HG03196 (cell line): ENCODE data around the gene ACOT2.
"Not testable (repeated sequence)": the region's sequence is repeated elsewhere in the genome, so short reads cannot be mapped to it uniquely, and the experiment has no call there.

Experiments used
- ATAC-seq: cut with Tn5 transposase; IDR thresholded peaks from one replicate; pipeline ENCODE4 v1.9.1; 2021; ENCODE audit not compliant: unreplicated experiment

ACOT2 gene, protein sequence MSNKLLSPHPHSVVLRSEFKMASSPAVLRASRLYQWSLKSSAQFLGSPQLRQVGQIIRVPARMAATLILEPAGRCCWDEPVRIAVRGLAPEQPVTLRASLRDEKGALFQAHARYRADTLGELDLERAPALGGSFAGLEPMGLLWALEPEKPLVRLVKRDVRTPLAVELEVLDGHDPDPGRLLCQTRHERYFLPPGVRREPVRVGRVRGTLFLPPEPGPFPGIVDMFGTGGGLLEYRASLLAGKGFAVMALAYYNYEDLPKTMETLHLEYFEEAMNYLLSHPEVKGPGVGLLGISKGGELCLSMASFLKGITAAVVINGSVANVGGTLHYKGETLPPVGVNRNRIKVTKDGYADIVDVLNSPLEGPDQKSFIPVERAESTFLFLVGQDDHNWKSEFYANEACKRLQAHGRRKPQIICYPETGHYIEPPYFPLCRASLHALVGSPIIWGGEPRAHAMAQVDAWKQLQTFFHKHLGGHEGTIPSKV

DNA sequence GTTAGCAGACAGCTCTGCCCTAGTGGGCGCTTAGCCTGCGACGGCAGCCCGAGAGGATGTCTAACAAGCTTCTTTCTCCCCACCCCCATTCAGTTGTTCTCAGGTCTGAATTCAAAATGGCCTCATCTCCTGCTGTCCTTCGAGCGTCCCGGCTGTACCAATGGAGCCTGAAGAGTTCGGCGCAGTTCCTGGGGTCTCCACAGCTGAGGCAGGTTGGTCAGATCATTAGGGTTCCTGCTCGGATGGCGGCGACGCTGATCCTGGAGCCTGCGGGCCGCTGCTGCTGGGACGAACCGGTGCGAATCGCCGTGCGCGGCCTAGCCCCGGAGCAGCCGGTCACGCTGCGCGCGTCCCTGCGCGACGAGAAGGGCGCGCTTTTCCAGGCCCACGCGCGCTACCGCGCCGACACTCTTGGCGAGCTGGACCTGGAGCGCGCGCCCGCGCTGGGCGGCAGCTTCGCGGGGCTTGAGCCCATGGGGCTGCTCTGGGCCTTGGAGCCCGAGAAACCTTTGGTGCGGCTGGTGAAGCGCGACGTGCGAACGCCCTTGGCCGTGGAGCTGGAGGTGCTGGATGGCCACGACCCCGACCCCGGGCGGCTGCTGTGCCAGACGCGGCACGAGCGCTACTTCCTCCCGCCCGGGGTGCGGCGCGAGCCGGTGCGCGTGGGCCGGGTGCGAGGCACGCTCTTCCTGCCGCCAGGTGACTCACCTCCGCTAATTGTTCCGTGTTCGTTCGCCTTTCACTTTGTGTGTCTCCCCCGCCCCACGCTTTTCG, at the start of gene ACOT2:
Gene ACOT2 (plus strand): TSS at position 29 of the 774 bp plus-strand sequence. CDS start 28 bp downstream, at position 57.
- ATAC-seq, result peak; percentile 78

DNA sequence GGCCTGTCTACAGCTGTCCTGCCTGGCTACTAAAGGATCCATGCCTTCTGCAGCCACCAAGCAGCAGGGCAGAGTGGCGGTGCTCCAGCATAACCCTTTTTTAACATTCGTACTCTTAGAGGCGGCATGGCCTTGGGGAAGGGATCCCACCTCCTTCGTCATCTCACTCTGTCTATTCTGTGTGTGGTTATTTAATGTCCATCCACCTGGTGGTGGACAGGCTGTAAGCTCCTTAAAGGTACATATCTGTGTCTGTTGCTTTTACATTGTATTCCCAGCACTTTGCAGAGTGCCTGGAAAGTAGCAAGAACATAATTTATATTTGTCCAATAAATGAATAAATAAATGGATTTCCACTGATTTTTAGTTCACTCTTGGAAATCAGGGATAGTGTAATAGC, 47.8 kb upstream of the ACOT2 start:
- ATAC-seq, result no peak

DNA sequence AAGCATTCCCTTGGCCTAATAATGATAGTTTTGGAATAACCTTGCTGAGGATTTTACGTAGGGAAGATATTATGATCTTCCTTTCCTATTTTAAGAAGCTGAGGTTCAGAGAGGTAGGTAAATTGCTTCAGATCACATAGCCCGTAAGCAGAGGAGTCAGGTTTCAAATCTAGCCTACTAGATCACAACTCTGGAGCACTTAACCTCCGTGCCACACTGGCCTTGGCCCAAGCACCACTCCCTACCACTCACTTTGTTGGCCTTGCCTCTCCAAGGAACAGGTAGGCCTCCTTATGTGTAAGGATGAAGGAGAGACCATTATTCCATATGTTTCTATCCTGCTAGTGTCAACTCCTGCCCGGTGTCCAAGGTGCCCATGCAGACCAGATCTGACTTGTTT, 44.5 kb upstream of the ACOT2 start:
- ATAC-seq, result no peak

DNA sequence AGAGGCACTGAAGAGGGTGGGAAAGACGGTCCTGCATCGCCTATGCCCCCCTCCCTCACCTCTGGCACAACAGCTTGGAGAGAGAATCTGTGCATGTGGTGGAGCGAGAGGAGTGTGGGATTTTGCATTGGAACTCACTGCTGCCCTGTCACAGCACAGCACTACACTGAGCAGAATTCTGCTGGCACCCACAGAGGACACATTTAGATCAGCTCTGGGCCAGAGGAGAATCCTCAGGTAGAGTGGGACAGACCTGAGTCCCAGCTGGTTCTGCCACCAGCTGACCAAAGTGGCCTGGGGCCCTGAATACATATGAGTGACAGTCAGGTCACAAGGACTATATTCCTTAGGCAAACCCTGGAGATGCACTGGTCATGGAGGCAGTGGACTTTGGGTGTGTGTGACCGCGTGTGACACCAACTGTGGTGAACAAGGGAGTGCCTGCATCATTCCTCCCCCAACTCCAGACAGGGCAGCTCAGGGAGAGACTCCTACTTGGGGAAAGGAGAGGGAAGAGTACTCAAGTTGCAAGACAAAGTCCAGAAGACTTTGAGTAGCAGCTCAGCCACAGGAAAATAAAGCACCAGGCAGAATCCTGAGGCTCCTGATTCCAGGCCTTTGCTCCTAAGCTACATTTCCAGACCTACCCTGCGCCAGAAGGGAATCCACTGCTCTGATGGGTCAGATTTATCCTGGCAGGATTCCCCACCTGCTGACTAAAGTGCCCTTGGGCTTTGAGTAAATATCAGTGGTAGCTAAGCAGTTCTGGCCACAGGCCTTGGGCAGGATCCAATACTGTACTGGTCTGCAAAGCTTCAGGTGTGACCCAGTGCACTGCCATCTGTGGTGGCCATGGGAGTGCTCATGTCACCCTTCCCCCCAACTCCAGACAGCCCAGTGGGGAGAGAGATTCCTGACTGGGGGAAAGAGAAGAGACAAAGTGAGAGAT, 42.7 kb upstream of the ACOT2 start:
- ATAC-seq, result no peak

DNA sequence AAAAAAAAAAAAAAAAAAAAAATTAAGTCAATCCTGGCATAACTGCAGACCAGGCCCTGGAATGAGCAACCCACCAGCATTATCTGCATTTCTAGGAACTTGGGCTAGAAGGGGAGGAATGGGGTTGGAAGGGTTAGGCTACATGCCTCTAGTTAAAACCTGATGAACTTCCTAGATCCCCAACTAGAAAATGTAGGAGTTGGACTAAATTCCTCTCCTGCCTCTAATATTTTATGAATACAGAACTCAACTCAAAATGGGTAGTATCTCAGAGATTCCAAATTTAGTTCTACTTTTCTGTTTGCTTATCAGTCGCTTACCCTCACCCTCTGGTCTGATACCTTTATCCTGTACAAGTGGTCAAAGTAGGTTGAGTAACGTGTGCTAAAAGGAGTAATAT, 39.7 kb upstream of the ACOT2 start:
- ATAC-seq, result not testable (repeated sequence)

DNA sequence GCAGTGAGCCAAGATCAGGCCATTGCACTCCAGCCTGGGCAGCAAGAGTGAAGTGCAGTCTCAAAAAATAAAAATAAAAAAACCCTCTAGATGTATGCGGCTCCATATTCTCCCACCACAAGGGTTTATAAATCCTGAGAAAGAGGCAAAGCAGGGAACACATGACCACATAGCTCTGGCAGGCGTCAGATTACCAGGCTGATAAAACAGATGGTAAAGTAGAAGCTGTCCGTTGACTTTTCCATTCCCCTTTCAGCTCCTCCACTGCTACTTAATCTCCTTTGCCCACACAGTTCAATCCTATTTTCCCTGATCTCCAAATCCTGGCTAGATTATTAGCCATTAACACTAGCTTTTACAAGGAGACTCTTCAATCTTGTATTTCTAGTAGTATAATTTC, 37.0 kb upstream of the ACOT2 start:
- ATAC-seq, result not testable (repeated sequence)

DNA sequence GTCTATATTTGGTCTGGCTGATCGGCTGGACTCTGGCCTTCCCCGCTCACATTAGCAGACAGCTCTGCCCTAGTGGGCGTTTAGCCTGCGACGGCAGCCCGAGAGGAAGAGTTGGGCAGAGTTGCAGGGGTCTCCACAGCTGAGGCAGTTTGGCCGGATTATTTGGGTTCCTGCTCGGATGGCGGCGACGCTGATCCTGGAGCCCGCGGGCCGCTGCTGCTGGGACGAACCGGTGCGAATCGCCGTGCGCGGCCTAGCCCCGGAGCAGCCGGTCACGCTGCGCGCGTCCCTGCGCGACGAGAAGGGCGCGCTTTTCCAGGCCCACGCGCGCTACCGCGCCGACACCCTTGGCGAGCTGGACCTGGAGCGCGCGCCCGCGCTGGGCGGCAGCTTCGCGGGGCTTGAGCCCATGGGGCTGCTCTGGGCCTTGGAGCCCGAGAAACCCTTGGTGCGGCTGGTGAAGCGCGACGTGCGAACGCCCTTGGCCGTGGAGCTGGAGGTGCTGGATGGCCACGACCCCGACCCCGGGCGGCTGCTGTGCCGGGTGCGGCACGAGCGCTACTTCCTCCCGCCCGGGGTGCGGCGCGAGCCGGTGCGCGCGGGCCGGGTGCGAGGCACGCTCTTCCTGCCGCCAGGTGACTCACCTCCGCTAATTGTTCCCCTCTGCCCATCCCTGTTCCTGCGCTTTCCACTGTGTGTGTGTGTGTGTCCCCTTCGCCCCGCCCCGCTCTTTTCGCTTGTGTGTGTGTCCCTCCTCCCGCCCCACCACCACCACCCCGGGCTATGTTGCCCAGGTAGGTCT, 31.6 kb upstream of the ACOT2 start:
- ATAC-seq, result not testable (repeated sequence)

DNA sequence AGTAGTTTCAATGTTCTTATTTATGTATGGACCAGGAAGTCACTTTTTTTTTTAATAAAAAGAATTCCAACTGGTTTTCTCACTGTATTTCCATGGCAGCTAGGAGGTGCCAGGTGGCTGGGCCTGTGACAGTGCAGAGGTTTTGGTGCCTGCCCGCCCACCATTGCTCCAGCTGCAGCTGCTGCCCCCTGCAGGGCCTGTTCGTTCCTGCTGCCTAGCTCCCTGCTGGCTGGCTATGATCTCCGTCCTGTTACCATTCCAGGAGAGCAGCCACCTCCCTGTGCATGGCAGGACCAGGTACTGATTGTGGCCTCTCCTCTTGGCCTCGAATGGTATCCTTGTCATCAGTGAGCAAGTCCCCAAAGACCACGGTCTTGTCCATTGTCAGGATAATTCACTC, 30.0 kb upstream of the ACOT2 start:
- peak; percentile 74 for ATAC-seq

DNA sequence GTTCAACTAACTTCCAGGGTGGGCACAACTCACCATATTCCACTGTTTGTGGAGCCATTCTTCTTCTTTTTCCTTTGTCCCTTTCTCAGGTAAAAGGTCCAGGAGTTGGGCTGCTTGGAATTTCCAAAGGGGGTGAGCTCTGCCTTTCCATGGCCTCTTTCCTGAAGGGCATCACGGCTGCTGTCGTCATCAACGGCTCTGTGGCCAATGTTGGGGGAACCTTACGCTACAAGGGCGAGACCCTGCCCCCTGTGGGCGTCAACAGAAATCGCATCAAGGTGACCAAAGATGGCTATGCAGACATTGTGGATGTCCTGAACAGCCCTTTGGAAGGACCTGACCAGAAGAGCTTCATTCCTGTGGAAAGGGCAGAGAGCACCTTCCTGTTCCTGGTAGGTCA, 26.1 kb upstream of the ACOT2 start:
- ATAC-seq, result not testable (repeated sequence)

DNA sequence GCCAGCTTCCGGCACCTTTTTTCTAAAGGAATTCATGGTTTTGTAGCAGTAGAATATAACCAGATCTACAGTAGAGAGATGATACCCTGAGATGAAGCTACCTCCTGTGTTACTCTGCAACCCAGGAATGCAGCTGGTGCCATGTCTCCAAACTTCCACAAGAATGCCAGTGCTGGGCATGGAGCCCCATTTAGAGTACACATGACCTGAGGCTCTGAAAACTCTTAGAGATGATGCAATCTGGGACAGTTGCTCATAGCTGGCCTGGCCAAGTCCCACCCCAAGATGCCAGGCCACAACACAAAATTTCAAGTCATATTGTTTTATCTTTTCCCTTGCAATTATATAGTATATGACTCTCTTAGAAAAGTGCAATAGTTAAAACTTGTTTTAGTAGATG, 23.7 kb upstream of the ACOT2 start:
- ATAC-seq, result not testable (repeated sequence)

DNA sequence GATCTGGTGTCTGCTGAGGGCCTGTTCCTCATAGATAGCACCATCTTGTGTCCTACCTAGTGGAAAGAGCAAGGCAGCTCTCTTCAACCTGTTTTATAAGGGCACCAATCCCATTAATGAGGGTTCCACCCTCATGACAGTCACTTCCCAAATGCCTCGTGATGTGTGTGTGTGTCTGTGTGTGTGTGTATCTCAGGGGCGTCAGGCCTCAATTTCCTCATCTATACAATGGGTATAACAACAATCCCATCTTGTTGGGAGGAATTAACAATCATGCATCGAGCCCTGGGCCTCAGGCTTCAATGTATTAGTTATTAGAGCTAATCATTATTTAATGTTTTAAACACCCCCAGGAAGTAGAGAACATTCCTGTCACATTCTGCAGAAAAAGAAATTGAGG, 19.9 kb upstream of the ACOT2 start:
- not testable (repeated sequence) for ATAC-seq

DNA sequence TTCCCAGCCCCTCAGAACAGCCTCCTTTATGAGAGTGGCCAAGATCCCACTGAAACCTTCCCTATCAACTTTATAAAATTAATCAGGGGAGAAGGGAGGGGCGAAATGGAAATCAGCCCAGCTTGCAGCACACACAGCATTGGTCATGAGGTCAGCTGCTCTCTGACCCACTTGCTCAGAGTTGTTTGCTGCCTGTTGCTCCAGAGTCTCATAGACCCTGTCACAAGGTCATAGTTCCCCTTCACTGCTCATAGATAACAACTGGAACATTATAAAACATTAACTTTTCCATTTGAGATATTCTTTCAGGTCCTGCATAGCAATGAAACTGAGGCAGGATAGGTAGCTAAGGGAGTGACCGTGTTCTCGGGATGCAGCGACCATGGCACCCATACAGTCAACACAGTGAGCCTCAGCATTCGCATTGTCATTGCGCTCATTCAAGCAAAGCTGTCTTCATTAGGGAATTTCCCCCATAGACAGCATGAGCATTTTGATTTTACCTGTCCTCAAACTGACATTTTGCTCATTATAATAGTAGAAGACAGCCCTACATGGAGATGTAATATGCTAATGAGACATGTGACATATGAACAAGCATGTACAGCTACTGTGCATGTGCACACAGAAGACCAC, 19.0 kb upstream of the ACOT2 start:
- ATAC-seq, result not testable (repeated sequence)

DNA sequence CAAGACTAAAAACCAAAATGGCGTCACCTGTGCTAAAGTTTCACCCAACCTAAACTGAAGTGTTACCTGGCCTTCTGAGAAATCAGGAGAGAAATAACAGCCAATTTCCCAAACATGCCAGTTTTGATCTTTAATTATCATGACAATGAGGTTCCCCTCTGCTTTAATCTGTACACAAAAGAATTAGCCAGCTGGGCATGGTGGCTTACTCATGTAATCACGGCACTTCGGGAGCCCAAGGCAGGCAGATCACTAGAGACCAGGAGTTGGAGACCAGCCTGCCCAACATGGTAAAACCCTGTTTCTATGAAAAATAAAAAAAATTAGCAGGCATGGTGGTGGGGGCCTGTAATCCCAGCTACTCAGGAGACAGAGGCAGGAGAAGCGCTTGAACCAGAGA, 15.2 kb upstream of the ACOT2 start:
- no peak for ATAC-seq

DNA sequence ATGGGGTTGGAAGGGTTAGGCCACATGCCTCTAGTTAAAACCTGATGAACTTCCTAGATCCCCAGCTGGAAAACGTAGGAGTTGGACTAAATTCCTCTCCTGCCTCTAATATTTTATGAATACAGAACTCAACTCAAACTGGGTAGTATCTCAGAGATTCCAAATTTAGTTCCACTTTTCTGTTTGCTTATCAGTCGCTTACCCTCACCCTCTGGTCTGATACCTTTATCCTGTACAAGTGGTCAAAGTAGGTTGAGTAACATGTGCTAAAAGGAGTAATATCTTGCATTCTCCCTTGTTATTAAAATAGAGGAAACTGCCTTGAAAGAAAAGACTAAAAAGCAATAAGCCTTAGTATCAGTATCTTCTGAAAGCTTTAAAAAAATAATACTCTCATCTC, 11.8 kb upstream of the ACOT2 start:
- not testable (repeated sequence) for ATAC-seq

DNA sequence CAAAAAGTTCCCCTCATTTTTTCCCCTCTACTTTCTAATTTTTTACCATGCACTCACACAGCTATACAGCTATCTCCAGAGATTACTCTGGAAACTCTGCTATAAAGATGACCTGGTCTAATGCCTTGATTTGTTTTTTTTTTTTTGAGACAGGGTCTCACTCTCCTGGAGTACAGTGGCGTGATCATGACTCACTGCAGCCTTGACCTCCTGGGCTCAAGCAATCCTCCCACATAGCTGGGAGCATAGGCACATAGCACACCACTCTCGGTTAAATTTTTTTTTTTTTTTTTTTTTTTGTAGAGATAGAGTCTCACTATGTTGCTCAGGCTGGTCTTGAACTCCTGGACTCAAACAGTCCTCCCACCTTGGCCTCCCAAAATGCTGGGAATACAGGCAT, 10.8 kb upstream of the ACOT2 start:
- ATAC-seq, result not testable (repeated sequence)

DNA sequence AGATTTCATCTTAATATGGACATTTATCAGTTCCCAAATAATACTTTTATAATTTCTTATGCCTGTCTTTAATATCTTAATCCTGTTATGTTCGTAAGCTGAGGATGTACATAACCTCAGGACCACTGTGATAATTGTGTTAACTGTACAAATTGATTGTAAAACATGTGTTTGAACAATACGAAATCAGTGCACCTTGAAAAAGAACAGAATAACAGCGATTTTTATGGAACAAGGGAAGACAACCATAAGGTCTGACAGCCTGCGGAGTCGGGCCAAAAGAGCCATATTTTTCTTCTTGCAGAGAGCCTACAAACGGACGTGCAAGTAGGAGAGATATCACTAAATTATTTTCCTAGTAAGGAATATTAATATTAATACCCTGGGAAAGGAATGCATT, 6.8 kb upstream of the ACOT2 start:
- not testable (repeated sequence) for ATAC-seq

DNA sequence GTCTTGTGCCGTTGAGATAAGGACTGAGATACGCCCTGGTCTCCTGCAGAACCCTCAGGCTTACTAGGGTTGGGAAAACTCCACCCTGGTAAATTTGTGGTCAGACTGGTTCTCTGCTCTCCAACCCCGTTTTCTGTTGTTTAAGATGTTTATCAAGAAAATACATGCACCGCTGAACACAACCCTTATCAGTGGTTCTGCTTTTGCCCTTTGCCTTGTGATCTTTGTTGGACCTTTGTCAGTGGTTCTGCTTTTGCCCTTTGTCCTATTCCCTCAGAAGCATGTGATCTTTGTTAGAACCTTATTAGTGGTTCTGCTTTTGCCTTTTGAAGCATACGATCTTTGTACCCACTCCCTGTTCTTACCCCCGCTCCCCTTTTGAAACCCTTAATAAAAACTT, 6.3 kb upstream of the ACOT2 start:
- not testable (repeated sequence) for ATAC-seq

DNA sequence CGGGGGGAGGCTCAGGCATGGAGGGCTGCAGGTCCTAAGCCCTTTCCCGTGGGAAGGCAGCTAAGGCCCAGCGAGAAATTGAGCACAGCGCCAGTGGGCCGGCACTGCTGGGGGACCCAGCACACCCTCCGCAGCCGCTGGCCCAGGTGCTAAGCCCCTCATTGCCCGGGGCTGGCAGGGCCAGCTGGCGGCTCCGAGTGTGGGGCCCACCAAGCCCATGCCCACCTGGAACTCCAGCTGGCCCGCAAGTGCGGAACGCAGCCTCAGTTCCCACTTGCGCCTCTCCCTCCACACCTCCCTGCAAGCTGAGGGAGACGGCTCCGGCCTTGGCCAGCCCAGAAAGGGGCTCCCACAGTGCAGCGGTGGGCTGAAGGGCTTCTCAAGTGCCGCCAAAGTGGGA, 2.6 kb upstream of the ACOT2 start:
- ATAC-seq, result not testable (repeated sequence)

DNA sequence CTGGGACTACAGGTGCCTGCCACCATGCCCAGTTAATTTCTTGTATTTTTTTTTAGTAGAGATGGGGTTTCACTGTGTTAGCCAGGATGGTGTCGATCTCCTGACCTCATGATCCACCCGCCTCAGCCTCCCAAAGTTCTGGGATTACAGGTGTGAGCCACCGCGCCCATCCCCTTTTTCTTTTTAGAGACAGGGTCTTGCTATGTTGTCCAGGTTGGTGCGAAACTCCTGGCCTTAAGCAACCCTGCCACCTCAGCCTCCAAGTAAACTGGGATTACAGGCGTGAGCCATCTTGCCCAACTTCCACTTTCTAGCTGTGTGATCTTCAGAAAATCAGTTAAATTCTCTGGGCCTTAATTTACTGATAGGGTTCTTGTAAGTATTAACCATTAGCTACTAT, 2.1 kb upstream of the ACOT2 start:
- not testable (repeated sequence) for ATAC-seq

DNA sequence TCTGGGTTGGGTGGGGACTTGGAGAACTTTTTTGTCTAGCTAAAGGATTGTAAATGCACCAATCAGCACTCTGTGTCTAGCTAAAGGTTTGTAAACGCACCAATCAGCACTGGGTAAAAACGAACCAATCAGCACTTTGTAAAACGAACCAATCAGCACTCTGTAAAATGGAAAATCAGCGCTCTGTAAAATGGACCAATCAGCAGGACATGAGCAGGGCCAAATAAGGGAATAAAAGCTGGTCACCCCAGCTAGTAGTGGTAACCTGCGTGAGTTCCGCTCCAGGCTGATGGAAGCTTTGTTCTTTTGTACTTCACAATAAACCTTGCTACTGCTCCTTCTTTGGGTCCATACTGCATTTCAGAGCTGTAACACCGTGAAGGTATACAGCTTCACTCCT, 1.7 kb upstream of the ACOT2 start:
- ATAC-seq, result no peak
